Measurements from ENCODE around the gene ZNF493.

Gene ZNF493

GRCh38 chr19:21463449-21464105 is 66.6 kb downstream of the ZNF493 start:
- DNase-seq = no peak

GRCh38 chr19:21466627-21467026 is 69.7 kb downstream of the ZNF493 start:
- no peak for DNase-seq

GRCh38 chr19:21468791-21469190 is 71.9 kb downstream of the ZNF493 start:
- no peak for DNase-seq

- no peak for DNase-seq
Observed at GRCh38 chr19:21472507-21472906, 75.6 kb downstream of the ZNF493 start.

GRCh38 chr19:21474671-21475181 is 77.8 kb downstream of the ZNF493 start:
- DNase-seq = no peak
